Coronary artery (tissue), 2 donors: Measurements from ENCODE around the gene MYOM1.

Experiments
- DNase-seq: peaks from one replicate; pipeline ENCODE4 v3.0.0-alpha.2; 2017; ENCODE audit warnings: low spot score
- H3K27ac ChIP-seq, 2 donors: fragments of 200-600 bp; sonication (generic); one replicate each; pipeline ENCODE4 v1.5.1; 2016 to 2019
- H3K4me3 ChIP-seq: fragments of 200-600 bp; sonication (generic); 2 replicates; pipeline ENCODE4 v1.5.1; 2016; ENCODE audit warnings: mild to moderate bottlenecking, moderate library complexity
- TF ChIP-seq, protein P1 (sequence below): fragments of 200-600 bp; sonication (generic); IDR thresholded peaks from one replicate; pipeline ENCODE4 v1.5.1; 2019; ENCODE audit warnings: antibody characterized with exemption

Gene MYOM1

DNA sequence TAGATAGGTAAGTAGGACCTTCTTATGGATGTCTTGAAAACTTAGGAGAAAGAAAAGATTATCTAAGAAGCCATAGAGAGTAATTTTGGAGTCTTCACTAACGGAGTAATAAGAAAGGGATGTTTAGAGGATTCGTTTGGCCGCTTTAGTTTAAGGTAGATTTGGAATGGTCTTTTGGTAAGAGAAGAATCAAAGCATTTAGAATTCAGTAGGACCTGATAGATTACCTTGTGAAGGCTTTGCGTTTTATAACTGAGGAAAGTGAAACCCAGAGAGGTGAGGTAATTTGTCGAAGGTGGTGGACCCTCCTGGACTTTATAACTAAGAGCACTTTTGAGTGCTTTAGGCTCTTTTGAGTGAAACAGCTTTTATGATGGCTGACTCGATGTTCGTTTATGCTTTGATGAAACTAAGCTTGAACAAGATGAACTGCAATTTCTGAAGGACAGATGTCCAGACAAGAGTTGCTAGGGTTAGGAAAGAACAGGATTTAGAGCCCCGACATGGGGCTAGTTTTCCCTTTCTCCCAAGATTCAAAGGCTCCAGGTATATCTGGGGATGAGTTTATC, 43.4 kb upstream of the MYOM1 start:
- TF ChIP-seq, protein P1, sequence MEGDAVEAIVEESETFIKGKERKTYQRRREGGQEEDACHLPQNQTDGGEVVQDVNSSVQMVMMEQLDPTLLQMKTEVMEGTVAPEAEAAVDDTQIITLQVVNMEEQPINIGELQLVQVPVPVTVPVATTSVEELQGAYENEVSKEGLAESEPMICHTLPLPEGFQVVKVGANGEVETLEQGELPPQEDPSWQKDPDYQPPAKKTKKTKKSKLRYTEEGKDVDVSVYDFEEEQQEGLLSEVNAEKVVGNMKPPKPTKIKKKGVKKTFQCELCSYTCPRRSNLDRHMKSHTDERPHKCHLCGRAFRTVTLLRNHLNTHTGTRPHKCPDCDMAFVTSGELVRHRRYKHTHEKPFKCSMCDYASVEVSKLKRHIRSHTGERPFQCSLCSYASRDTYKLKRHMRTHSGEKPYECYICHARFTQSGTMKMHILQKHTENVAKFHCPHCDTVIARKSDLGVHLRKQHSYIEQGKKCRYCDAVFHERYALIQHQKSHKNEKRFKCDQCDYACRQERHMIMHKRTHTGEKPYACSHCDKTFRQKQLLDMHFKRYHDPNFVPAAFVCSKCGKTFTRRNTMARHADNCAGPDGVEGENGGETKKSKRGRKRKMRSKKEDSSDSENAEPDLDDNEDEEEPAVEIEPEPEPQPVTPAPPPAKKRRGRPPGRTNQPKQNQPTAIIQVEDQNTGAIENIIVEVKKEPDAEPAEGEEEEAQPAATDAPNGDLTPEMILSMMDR, result no peak
- H3K4me3 ChIP-seq, result peak overlapping the region; percentile 98
- no peak for DNase-seq
- H3K27ac ChIP-seq, result peak overlapping the region; percentile 94 to 99

DNA sequence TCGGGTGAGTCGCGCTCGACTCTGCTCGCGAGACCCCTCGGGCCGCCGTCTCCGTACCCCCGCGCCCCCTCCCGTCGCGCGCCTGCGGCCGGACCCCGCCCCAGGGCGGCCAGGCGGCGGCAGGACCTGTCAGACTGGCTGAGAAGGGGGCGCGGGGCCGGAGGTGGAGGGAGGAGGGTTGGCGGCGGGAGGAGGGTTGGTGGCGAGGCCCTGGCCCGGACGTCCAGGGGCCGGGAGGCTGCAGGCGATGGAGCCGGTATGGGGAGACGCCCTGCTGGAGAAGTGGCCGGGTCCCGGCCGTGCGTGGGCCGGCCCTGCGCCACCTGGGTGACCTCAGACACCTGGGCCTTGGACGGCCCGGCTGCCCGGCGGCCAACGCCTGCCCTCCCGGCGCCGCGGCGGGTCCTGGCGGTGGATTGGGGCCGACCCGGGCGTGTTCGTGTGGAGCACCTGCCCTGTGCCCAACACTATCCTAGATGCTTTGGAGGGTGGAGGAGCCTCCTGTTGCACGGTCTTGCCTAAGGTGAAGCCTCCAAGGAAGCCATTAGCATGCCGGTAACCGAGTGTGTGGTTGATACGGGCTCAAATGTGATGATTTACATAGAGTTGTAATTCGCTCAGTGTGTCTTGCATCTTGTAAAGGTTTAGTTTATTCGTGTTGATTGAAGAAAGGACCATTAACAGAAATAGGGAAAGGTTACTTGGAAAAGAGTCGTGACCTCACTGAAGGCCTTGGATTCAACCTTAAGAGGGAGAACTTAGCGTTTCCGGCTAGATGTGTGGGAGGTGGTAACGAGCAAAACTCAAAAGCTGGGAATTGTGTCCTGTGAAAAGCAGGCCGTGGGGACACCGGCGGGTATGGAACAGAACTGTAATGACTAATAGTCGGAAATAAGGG, 42.7 kb upstream of the MYOM1 start:
- peak overlapping the region; percentile 94 to 99 for H3K27ac ChIP-seq
- TF ChIP-seq, protein P1, result no peak
- peak overlapping the region; percentile 98 for H3K4me3 ChIP-seq
- DNase-seq, result peak; percentile 78

DNA sequence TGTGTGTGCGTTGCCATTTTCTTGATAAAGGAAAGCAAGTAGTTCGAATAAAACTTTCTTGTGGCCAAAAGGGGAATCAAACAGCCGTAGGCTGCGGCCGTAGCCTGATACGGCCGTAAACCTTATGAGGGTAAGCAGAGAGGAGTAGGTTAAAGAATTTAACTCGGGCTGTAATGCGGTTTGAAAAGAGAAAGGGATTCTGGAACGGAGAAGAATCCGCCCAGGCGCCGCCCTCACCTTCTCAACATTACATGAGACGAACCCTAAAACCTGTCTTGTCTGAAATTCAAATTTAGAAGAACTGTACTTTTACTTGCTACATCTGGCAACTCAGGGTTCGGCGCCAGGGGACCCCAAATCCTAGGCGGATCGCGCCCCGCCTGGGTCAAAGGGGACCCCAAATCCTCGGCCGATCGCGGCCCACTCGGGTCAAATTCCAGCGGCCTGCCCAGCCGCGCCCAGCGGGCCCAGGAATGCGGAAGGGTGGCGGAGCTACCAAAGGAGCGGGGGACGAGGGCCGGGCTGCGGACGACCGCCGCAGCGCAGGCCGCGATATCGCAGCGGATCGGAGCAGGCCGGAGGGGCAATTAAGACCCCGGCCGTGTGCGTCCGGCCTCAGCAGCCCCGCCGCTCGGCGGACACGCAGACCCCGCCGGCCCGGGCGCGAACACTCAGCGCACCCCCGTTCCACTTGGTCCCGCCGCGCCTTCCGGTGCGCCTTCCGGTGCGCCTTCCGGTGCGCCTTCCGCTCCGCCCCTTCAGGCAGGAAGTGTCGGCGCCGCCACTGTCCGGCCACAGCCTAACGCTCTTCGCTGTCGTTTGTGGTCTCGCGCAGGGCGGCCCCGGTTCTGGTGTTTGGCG, 41.8 kb upstream of the MYOM1 start, which contains the start of gene MYL12B:
TSS of gene MYL12B (plus strand) at position 761 of the 861 bp plus-strand sequence. CDS start 10,766 bp downstream, outside the sequence.
- H3K4me3 ChIP-seq, result peak within 1 kb of the TSS; percentile 98

DNA sequence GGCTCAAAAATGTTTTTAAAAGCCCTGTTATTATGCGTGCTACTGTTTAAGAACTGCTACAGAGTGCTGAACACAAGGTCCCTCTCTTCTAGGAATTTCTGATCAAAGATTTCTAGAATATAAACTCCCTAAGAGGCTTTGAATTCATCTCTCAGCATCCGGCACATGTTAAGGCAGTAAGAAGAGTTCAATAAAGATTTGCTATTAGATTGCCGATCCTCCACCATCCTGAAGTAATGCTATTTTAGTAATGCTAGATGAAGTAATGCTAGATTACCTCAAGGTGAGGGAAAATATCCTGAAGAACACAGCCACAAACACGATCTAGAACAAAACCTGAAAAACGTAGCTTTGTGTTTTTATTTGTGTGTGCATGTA, 41.2 kb upstream of the MYOM1 start:
- Histone ChIP-seq H3K4me3 (peak overlapping the region; percentile 98), H3K27ac (peak overlapping the region; percentile 94 to 99)
- no peak for DNase-seq
- TF ChIP-seq, protein P1, result no peak

More for the DNA sequence above, 41.8 kb upstream of the MYOM1 start, which contains the start of gene MYL12B:
- DNase-seq, result peak; percentile 90
- peak within 1 kb of the TSS; percentile 94 to 99 for H3K27ac ChIP-seq
- TF ChIP-seq, protein P1, result no peak

DNA sequence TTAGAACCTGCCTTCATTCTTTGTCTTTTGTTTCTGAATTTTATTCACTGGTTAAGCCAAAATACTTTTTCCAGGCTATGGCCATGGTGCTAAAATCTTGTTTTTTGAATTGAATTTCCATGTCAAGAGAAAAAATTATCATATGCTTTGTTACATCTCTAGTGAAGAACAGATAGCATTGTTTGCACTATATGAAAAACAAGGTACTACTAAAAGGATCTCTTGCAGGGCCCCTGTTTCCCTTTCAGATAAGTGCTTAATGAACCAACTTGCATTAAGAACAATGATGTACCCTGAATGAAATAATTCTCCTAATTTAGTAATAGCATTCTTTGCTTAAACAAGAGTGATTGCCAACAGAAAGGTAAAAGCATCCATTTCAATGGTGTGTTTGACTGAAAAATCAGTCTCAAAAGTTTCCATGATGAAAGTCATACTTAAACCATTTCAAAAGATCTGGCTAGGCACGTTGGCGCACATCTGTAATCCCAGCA, 37.9 kb upstream of the MYOM1 start:
- Histone ChIP-seq H3K27ac (peak overlapping the region; percentile 60 to 77), H3K4me3 (no peak overlapping the region)
- TF ChIP-seq, protein P1, result no peak

DNA sequence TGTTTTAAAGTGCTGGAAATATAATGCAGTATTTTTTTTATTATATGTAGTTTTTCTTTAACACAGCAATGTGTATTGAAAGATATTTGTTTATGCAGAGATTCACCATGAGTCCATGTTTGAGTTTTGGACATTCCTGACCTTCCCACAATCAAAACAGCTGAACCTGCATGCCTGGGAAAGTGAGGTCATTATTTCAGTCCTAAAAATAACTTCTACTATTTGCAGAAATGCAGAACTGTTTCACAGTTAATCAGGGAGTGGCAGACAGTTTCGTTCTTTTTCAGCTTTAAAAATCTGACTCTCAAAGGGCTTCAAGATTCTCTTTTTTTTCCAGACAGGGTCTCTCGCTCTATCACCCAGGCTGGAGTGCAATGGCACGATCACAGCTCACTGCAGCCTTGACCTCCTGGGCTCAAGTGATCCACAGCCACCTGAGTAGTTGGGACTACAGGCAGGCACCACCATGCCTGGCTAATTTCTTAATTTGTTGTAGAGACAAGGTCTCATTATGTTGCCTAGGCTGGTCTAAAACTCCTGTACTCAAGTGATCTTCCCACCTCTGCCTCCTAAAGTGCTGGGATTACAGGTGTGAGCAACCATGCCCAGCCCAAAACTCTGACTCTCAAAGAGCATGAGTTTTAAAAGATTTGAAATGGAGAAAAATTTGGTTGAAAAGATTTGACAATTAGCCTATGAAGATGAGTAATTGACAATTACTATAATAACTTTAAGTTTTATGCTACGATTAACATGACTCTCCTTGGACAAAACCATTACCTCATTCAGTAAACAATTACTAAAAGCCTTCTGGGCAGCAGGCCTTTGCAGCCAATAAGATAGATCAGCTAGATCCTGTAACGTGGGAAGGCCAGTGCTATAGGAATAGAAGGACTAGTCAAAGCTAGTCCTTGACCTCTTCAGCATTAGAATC, 37.2 kb upstream of the MYOM1 start:
- DNase-seq, result no peak

More for the DNA sequence above, 37.9 kb upstream of the MYOM1 start:
- DNase-seq, result no peak

More for the DNA sequence above, 37.2 kb upstream of the MYOM1 start:
- Histone ChIP-seq H3K4me3 (peak overlapping the region; percentile 6), H3K27ac (peak overlapping the region; percentile 60 to 77)
- TF ChIP-seq, protein P1, result no peak
